Skin of body (tissue), 2 donors: ENCODE data around the gene NACC2. TPM values are rescaled to one million over a fixed set of nuclear protein-coding genes. Genes with fewer than 3 reads are reported as not detected.

ENCODE experiments used
- DNase-seq: peaks from one replicate; lab custom pipeline; 2025; lab: John Stamatoyannopoulos, UW
- total RNA-seq: library from RNA; depleted of rRNA; stranded (reverse); fragments of >200 nt; gene quantifications from one replicate; pipeline ENCODE4 v1.2.3, GENCODE V29; 2014

NACC2 gene
- total RNA-seq, 1 donor from 2014 or later, result 2.9 TPM

DNA sequence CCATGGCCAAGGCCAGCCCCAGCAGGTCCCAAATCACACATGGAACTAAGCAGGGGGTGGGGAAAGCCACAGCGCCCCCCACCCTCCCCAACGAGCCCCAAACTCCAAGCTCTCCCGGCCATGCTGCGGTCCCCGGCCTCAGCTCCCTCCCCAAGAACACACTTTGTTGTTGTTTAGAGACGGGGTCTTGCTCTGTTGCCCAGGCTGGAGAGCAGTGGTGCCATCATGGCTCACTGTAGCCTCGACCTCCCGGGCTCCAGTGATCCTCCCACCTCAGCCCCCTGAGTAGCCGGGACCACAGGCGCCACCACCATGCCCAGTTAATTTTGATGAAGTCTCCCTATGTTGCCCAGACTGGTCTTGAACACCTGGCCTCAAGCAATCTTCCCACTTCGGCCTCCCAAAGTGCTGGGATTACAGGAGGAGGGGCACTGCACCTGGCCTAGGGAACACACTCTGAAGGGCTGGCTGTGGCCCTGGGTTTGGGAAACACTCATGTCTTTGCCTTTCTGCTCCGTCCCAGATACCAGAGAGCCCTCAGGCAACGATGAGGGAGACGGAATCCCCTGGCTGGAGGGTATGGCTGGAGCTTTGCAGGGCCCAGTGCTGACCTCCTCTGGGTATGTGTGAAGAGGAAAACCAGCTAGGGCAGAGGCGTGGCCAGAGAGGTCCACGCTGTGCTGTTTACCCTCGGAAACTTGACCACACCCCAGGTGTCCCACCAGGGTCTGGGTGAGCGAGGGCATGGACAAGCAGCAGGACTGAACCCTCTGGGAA is 80.8 kb downstream of the NACC2 start:
- DNase-seq, result no peak

DNA sequence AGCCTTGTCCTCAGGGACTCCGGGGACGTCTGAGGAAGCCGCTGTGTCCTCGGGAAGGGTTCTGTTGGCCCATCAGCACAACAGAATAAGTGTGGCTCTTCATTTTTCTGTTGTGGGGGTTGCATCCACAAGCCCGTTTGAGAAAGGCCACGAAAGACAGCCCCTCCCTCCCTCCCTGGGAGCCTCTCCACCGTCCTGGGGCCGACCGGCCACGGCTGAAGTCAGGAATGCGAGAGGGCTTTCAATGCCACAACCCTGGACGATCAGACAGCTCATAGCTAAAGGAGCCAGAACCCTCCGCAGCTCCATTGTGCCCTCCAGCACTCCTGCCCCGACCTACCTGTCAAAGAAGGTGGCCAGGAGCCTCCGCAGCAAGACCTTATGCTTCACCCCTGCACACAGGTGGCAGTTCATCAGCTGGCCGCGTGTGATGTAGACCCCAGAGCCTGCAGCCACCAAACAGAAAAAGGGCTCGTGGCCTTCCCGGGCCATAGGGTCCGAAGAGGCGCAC is 81.5 kb downstream of the NACC2 start:
- DNase-seq, result no peak

DNA sequence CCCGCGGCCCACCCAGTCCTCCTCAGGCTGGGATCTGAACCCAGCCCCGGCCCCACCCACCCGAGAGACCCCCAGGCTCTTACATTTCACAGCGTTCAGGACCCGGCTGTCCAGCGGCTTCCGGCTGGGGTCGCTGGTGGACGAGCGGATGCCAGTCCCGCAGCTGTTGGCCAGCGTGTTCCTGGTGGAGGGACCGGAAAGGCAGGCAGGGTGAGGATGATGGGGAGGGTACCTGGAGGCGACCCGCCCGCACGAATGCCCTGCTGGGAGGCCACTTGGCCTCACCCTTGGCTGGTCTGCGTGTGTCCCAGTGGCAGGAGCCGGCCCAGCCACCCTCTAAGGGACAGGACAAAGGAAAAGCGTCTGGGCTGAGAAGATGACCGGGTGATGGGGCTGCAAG is 82.0 kb downstream of the NACC2 start:
- no peak for DNase-seq

DNA sequence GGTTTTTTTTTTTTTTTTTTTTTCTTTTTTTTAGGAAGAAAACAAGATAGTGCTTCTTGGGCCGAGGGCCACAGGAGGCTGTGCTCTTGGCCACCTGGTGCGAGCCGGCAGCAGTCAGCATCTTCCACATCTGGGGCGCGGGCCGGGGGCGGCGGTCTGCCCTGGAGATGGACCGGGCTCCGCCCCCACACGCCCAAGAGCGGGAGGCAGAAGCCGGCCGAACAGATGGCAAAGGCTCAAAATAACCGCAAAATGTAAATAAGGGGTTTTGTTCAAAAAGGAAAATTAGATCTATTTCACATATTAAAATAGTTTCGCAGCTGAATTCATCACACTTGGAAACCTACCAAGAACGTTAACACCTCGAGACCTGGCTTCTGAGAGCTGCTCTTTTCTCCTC is 82.4 kb downstream of the NACC2 start:
- DNase-seq, result no peak

DNA sequence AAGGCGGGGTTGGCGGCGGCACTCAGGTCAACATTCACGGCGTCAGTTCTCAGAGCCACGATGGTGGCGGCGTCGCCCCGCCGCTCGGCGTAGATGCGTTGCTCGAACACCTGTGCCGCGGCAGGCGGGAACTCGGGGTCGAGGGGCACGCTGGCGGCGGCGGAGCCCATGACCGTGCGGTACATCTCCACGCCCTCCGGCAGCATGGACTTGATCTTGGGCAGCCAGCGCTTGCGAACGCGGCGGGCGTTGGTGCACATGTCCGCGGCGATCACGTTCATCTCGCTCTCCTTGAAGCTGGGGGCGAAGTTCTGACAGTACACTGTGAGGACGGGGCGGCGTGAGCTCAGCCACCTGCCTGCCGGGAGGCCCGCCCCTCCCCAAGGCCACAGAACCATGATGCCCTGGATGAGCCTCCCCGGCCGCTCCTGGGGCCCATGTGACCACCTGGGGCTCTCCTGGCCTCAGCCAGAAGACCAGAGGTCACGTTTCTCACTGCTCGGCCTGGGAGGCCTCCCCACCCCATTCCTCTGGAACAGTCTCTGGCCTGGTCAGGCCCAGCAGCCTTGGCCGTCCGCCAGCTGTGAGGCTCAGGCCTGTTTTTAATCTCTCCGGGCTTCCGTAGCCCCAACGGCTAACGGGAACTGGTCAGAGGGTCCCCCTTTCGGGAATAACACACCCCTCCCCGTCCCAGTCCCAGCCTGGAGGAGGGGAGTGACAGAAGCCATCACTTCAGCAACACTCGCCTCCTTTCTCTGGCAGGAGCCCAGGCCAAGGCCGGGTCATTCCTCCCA is 83.2 kb downstream of the NACC2 start:
- peak; percentile 37 for DNase-seq

DNA sequence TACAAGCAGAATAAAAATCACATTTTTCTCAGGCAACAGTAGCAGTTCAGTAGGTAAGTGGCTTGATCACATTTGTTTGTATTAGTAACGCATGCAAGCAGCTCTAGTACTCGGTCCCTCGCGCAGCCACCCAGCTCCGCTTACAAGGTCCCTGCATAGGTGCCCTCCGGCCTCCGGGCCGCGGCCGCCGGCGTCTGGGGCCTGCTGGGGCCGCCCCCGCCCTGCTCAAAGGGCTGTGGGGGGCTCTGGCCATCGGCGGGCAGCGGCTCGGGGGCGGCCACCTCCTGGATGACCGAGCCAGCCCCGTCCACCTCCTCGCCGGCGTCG is 83.8 kb downstream of the NACC2 start:
- no peak for DNase-seq

DNA sequence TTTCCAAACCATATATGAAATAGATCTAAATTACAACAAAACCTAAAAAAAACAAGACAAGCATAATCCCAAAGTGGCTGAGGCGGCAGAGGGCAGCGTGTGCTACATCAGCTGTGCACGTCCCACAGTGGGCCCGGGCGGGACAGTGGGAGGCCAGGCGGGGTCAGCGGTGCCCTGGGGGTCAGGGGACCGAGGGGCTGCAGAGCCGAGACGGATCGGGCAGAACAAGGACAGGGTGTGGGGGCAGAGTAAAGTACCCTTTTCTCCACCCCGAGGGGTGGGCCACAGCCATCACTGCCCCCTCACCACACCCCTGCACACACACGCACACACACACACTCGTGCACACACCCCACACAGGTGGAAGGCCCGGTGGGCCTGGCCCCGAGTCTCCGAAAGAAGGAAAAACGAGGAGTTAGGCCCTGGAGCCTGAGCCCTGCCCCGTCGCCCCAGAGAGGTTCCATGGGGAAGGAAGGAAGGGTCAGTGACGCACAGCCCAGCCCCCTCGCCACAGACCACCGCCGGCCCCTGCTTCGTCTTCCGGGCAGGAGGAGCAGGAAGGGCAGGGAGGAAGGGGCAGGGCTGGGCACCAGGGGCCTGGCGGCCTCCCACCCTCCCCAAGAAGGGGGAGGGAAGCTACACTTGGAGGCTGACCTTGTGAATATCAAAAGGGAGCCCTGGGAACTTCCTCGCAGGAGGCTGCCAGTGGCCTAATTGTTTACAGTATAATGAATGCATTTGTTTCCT is 84.3 kb downstream of the NACC2 start:
- DNase-seq, result no peak

DNA sequence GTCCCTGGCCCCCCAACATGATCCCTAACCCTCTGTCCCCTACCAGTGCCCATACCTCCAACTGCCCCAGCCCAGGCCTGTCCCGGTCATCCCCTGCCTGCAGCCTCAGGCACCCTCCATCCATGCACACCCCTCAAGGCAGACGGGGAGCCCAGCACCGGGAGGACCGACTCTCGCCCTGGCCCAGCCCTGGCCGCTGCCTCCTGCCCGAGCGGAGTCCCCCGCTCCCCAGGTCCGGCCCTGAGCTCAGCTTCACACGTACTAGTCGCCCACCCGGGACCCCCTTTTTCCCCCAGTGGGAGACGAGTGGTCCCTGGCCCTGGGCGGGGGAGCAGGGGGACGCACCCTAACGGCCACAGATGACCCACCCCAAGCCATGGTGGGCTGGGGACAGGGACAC is 84.9 kb downstream of the NACC2 start:
- DNase-seq, result no peak

DNA sequence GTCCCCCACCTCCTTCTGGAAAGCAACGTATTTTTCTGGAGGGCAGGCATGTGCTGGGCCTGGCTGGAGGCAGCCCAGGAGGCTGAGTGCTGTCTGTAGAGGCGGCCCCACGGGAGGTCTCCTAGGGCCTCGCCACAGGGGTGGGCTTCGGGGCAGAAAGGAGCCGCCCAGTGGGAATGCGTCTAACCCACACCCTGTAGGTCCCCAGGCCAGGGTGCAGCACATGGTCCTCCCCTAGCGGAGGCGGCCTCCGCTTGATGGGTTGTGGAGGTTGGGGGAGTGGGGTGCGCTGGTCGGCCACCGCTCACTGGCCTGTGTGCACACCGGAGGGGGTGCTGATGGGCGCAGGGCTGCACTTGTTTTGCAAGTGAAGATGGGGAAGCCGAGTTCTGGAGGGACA is 85.6 kb downstream of the NACC2 start:
- no peak for DNase-seq

DNA sequence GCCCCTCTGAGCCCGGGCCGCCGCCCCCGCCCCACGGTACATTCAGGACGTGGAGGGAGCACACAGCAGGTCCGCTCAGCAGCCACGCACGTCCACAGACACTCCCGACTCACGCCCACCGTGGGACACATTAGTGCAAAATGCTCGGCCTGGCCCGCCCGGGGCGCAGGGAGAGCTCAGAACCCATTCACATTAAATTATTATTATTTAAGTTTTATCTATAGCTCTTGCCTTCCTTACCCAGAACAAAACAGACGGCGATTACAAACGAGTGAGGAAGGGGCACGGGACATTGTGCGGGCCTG is 86.4 kb downstream of the NACC2 start:
- DNase-seq, result no peak

DNA sequence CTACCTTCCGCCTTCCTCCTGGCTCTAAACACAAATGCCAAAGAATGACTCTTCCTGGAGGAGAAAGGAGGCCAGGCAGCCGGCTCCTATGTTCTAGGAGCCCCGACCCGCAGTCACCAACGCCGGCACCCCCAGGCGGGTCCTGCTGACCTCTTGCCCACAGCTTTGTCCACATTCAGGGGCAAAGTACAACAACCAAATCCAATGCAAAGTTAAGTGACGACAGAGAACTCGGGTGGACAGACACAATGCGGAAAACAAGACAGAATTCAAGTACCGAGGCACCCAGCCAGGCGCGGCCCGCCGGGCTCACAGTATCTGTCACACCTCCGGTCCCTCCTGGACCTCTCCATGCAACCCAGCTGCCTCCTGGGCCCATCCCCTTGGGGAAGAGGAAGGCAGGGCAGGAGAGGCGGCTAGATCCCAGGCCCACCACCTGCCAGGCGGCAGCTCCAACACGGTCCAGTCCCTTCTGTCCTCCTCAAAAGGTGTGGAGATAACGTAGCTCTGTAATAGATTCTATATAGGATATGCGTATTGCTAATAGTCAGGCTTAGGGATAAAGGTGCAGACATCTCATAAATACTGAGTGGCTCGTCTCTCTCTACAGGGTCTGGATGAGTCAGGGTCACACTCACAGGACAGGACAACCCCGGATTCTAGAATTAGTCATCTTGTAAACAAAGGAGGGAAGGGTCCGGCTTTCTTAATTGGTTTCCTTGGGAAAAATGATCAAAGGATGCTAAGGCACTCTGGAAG is 87.0 kb downstream of the NACC2 start:
- DNase-seq, result no peak

DNA sequence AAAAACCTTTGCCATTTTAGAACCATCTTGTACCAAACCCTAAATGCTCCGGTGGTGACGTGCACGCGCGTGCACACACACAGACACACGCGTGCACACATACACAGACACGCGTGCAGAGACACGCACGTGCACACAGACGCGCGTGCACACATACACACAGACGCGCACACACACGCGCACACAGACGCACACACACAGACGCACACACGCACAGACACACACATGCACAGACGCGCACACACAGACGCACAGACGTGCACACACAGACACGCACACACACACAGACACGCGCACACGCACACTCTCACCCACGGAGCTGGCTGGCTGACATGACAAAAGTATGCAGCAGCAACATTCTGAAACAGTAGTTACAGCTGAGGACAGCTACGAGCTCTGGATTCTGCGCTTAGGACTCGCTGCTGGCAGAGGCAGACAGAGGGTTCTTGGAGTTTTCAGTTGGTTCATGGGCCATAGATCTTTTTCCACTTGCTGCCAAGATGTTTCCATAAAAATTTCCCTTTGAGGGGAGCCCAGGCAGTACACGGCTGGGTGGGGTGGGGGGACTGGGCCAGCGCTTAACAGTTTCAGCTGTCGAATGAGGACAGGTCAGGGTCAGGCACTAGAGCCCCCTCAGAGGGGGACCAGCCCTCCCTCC is 87.7 kb downstream of the NACC2 start:
- DNase-seq, result no peak

DNA sequence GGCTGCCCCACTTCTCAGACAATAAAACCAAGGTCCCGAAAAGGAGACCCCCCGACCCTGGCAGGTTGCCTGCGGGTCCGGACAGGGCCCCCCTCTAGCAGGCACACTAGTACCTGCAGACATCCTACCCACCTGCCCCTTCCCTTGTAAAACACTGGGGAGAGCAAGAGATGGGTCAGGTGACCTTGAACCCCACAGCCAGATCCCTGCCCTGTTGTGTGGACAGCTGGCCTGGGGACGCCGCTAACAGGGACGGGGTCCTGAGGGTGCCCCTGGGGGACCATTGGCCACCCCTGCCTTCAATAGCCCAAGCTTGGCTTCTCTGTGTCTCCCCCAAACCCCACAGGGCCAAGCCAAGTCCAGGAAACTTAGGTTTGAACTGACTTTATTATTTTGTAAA is 88.9 kb downstream of the NACC2 start:
- no peak for DNase-seq

DNA sequence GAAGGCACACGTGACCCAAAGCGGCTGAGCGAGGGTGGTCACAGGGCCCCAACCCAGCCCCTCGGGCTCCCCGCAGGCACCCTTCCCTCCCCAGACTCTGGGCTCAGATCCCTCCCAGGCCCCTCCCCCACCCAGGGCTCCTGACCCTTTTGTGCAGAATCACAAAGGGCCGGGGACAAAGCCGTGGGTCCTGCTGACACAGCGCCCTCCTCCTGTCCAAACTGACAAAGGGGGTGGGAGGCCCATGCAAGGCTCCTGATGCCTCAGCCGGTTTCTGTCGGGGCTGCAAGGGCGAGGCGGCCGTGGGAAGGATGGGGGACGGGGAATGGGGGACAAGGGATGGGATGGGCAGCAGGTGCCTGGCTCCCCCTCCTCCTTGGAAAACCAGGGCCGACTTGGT is 90.4 kb downstream of the NACC2 start:
- no peak for DNase-seq

DNA sequence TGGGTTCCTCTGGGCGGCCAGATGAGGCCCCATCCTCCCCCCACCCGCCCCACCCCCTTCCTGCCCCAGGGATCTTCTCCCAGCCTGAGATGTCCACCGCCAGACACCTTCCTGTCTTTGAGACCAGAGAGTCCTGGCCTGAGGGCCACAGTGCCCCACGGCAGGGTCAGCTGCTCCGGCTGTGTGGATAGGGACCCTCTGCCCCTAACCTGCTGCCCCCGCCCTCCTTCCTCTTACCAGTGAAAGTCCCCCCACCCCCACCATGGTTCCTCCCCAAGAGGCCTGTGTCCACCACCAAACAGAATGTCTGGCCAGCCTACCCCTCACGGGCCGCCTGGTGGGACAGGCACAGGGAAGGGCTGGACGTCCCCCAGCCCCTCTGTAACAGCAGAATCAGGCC is 90.9 kb downstream of the NACC2 start:
- DNase-seq, result no peak

DNA sequence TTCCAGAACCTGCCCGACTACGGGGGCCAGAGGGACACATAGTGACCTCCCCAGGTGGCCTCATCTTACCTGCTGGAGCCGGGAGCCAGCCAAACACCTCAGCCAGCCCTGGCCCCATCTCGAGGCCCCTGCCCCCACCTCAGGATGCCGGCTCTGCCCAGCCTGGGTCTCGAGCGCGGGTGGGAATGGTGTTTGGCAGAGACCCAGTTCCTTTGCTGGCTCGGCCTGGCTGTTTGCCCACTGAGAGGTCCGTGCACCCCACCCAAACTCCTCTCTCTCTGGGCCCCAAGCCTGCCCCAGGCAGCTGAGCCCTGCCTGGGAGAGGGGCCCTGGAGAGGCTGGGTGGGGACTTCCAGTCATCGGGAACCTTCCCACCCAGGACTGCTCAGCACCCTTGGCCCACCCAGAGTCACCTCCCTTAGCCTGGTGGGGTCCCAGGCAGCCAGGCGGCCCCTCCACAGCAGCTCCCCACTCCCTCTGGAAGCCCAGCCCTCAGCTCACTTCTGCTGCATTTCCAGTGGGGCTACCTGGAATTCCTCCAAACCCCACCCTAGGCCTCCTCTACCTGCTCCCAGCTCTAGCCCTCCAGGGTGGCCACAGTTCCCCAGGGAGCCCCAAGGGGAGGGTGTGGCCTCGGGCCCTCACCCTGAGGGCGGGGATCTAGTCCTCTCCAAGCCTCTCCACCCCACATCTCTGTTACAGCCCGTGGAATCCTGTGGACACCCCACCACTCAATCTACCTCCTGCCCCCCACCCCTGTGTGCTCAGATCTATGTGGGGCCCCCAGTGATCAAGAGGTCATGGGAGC is 91.5 kb downstream of the NACC2 start:
- no peak for DNase-seq

DNA sequence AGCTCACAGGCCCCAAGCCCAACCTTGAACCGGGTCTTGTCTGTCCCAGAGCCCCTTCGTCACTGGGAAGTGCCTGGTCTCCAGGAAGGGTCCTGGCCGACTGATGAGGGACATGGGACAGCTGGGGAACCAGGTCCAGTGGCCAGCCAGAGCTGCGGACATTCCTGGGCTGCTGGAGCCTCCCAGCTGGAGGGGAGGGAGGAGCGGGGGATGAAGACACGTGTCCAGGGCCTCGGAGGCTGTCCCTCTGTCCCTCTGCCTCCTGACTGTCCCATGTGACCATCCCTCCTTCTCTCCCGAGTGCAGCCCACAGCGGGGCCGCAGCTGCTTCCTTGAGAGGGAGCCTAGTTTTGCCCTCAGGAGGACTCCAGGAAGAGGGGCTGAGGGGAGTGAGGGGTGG is 92.2 kb downstream of the NACC2 start:
- no peak for DNase-seq

DNA sequence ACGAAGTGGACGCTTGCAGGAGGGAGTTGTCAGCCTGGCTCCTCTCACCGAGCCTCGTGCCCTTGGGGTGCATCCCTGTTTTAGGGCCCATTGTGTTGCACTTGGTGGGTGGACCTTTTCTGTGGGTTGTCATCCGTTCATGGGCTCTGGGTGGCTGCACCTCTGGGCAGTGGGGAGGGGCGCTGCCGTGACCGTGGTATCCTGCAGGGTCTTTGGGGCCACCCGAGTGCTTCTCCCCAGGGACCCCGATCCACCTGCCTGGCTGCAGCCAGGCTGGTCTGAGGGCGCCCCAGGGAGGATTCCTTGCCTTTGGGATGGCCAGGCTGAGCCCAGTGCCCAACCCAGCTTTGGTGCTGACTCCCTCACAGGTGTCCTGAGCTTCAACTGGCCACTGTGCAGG is 92.9 kb downstream of the NACC2 start:
- no peak for DNase-seq

DNA sequence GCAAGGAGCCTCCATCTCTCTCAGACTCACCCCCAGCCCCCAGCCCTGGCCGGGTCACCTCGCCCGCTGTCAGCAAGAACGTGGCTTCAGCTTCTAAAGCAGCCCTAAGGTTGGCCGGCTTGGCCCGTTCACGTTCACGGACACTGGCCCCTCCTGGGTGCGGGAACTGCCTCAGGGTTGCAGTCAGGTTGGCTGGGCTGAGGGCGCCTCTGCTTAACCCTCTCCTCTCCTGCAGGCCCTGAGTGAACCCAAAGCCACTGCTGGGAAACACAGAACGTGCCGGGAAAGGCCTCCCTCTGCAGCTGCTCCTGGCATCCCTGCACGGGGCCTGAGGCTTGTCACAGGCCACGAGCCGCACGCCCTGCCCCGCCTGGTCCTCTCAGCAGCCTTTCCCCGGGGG is 93.9 kb downstream of the NACC2 start:
- DNase-seq, result no peak

DNA sequence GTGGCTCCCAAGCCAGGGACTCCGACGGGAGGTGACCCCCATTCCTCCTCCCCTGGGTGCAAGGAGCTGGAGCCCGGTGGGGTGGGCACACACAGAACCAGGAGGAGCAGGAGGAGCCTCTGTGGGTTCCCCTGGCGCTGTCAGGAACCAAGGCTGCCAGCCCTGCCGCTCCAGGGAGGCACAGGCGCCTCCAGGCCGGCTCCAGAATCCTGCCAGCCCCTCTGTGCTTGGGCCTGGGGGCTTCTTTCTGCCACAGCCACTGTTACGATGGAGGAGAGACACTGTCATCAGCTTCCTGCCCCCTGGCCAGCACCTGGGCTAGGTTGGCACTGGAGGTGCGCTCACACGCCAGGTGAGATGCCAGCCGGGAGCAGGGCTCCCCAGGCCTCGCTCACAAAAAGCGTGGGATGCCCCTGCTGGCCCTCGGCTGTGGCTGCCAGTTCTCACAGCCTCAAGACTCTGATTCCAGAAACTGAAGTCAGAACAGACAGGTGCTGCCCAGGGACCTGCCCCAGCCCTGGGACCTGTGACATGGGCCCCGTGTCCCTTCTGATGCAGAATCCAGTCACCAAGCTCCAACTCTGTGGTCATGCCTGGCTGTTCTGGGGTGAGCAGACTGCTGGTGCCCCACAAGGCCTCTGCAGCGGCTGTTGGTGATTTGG is 96.5 kb downstream of the NACC2 start:
- no peak for DNase-seq
